OCI-LY7 (cell line): ENCODE measurements around the gene FUZ. TPM values are rescaled to one million over a fixed set of nuclear protein-coding genes. Genes with fewer than 3 reads are reported as not detected.
A peak's percentile ranks its signal among the peaks of the same experiment; 100 is the strongest.

ENCODE experiments used
- BruUV-seq: library from RNA; stranded (reverse); fragments of 400-500 nt; replicated peaks from 2 replicates; lab custom pipeline; 2021; lab: Mats Ljungman, UMichigan
- CTCF ChIA-PET: fragments of 300-600 bp; sonication (Branson Sonifier 250); formaldehyde crosslinking; loops from one replicate; lab custom pipeline; 2022; ENCODE audit warnings: antibody characterized with exemption; ENCODE audit not compliant: unreplicated experiment; lab: Charles Lee
- POLR2A ChIA-PET: fragments of 300-600 bp; sonication (Branson Sonifier 250); formaldehyde crosslinking; loops from one replicate; lab custom pipeline; 2022; ENCODE audit warnings: antibody characterized with exemption; lab: Charles Lee
- DNase-seq: peaks from one replicate; pipeline ENCODE4 v3.0.0-alpha.2; 2015; ENCODE audit warnings: low spot score
- H2AFZ ChIP-seq: fragments of 200-600 bp; sonication (generic), shearing (Covaris generic); 2 replicates; pipeline ENCODE4 v1.6.1; 2014; ENCODE audit warnings: mild to moderate bottlenecking, antibody characterized with exemption, low read length, moderate library complexity
- H3K27ac ChIP-seq: fragments of 200-600 bp; sonication (generic); 2 replicates; pipeline ENCODE4 v1.5.1; 2014; ENCODE audit warnings: mixed run types, low read depth, mild to moderate bottlenecking, moderate library complexity, low read length, inconsistent platforms; ENCODE audit not compliant: poor library complexity, severe bottlenecking
- H3K36me3 ChIP-seq: fragments of 200-600 bp; sonication (generic); 2 replicates; pipeline ENCODE4 v1.6.1; 2014; ENCODE audit warnings: mild to moderate bottlenecking, antibody characterized with exemption, low read length, moderate library complexity, mixed read lengths; ENCODE audit not compliant: insufficient read depth
- H3K4me1 ChIP-seq: fragments of 200-600 bp; sonication (generic); 2 replicates; pipeline ENCODE4 v1.5.1; 2014; ENCODE audit warnings: mild to moderate bottlenecking, low read length; ENCODE audit not compliant: insufficient read depth, poor library complexity, severe bottlenecking
- H3K4me2 ChIP-seq: fragments of 200-600 bp; sonication (generic); 2 replicates; pipeline ENCODE4 v1.6.1; 2014; ENCODE audit warnings: mild to moderate bottlenecking, low read length
- H3K4me3 ChIP-seq: fragments of 200-600 bp; sonication (generic); 2 replicates; pipeline ENCODE4 v1.5.1; 2014; ENCODE audit warnings: mild to moderate bottlenecking, low read depth, low read length; ENCODE audit not compliant: poor library complexity, severe bottlenecking
- H3K79me2 ChIP-seq: fragments of 200-600 bp; sonication (generic); 2 replicates; pipeline ENCODE4 v1.6.1; 2016; ENCODE audit warnings: low read depth, mild to moderate bottlenecking, low read length, moderate library complexity, mixed read lengths; ENCODE audit not compliant: insufficient read depth
- H3K9me2 ChIP-seq: fragments of 200-600 bp; sonication (generic); 2 replicates; pipeline ENCODE4 v1.6.1; 2016; ENCODE audit warnings: mild to moderate bottlenecking, low read length, mixed read lengths; ENCODE audit not compliant: insufficient read depth
- H3K9me3 ChIP-seq: fragments of 200-600 bp; sonication (generic); 2 replicates; pipeline ENCODE4 v1.6.1; 2014; ENCODE audit warnings: mild to moderate bottlenecking, mixed run types, low read length, mixed read lengths
- H4K20me1 ChIP-seq: fragments of 200-600 bp; sonication (generic); 2 replicates; pipeline ENCODE4 v1.6.1; 2014; ENCODE audit warnings: mild to moderate bottlenecking, antibody characterized with exemption, low read length, moderate library complexity, mixed read lengths; ENCODE audit not compliant: insufficient read depth
- CTCF ChIP-seq: fragments of 200-600 bp; sonication (generic); conservative IDR thresholded peaks from 2 replicates; pipeline ENCODE4 v1.5.1; 2014; ENCODE audit warnings: mild to moderate bottlenecking, antibody characterized with exemption, low read length, moderate library complexity, mixed read lengths
- EZH2phosphoT487 ChIP-seq: fragments of 200-600 bp; sonication (generic); IDR thresholded peaks from 2 replicates; pipeline ENCODE4 v1.6.1; 2018; ENCODE audit warnings: low read depth, borderline replicate concordance, mild to moderate bottlenecking, mixed run types, antibody characterized with exemption, low read length, moderate library complexity, mixed read lengths
- intact Hi-C: fragments of 100-400 bp; cut with micrococcal nuclease; formaldehyde crosslinking; loops from one replicate; pipeline ENCODE4 v1.10.0; 2022; ENCODE audit not compliant: unreplicated experiment
- total RNA-seq, 2 experiments: library from RNA; depleted of rRNA in 1 of 2; stranded (reverse); fragments of >200 nt in 1 of 2; shearing (Covaris generic) in 1 of 2; gene quantifications; 2 replicates each; pipeline ENCODE4 v1.2.3, GENCODE V29; 2014 to 2022

The FUZ gene
- total RNA-seq, 2 experiments from 2014 or later = 28.1 to 33.6 TPM

GRCh38 chr19:49761625-49762311 is 51.3 kb downstream of the FUZ start:
- no TSS peak for BruUV-seq
- intact Hi-C loops = loop anchor here (10.0 kb wide), 1 partner anchor 267 kb away; the partner anchor contains the start of gene RPS11
- no peaks in the 10 kb centered on the region for H3K79me2 ChIP-seq
- ChIA-PET CTCF (no interaction called here), POLR2A (no interaction called here)
- H4K20me1 ChIP-seq = no peaks in the 10 kb centered on the region
- TF ChIP-seq CTCF = peak; percentile 54
- no peak for TF ChIP-seq EZH2phosphoT487
- H2AFZ ChIP-seq = peak overlapping the region; percentile 39; the same call in 1 of the 2 replicates
- no peak overlapping the region for H3K4me3 ChIP-seq
- DNase-seq = peak; percentile 34
- H3K36me3 ChIP-seq = no peaks in the 10 kb centered on the region
- H3K4me2 ChIP-seq = no peak overlapping the region
- no peak overlapping the region for H3K27ac ChIP-seq
- H3K4me1 ChIP-seq = peaks cover 8% of the 10 kb centered on the region
- H3K9me3 ChIP-seq = no peaks in the 10 kb centered on the region
- no peaks in the 10 kb centered on the region for H3K9me2 ChIP-seq

DNA sequence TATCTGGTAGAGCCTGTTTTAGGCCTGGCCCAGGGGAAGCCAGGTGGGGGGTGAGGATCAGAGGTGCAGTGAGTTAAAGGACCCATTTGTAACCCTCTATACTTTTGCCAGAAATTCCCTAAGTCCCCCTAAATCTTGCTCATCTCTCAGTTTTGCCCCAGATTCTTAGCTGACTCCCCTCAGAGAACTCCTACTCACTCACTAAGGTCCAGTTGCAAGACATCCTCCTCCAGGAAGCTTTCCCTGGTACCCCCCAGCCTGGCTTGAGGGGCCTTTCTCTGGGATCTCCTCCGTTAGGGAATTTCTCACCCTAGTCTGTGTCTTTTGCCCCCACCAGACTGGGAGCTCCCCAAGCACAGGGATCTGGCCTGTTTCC is 51.9 kb downstream of the FUZ start:
- TF ChIP-seq EZH2phosphoT487 = no peak
- TF ChIP-seq CTCF = no peak
- Histone ChIP-seq H3K4me2 (no peak overlapping the region), H3K9me3 (0 out of 2 replicates have a peak, but pooled peaks cover 4% of the 10 kb centered on the region), H3K4me3 (no peak overlapping the region), H3K27ac (no peak overlapping the region), H3K36me3 (no peaks in the 10 kb centered on the region), H3K9me2 (no peaks in the 10 kb centered on the region), H4K20me1 (no peaks in the 10 kb centered on the region), H2AFZ (peak overlapping the region; percentile 39; the same call in 1 of the 2 replicates), H3K79me2 (no peaks in the 10 kb centered on the region), H3K4me1 (peaks cover 8% of the 10 kb centered on the region)
- POLR2A ChIA-PET = no interaction called here
- no TSS peak for BruUV-seq
- intact Hi-C loops = loop anchor here (10.0 kb wide), 1 partner anchor 266 kb away; the partner anchor contains the start of gene RPS11
- CTCF ChIA-PET = no interaction called here
- no peak for DNase-seq

- H3K9me3 ChIP-seq = peaks cover 15% of the 10 kb centered on the region; the same call in 1 of the 2 replicates
- no peaks in the 10 kb centered on the region for H3K36me3 ChIP-seq
- intact Hi-C loops = no loop called here
- ChIA-PET POLR2A (no interaction called here), CTCF (interaction anchor here (0.6 kb wide), 1 partner anchor 77 kb away, joined by 3 read pairs; no protein-coding TSS in a partner anchor)
- DNase-seq = no peak
- no peaks in the 10 kb centered on the region for H4K20me1 ChIP-seq
- TF ChIP-seq EZH2phosphoT487 (no peak), CTCF (no peak)
- no peak overlapping the region for H3K4me3 ChIP-seq
- H3K9me2 ChIP-seq = no peaks in the 10 kb centered on the region
- no peaks in the 10 kb centered on the region for H3K4me1 ChIP-seq
- BruUV-seq = no TSS peak
- H3K27ac ChIP-seq = no peak overlapping the region
- no peak overlapping the region for H3K4me2 ChIP-seq
- H2AFZ ChIP-seq = no peak overlapping the region
- no peaks in the 10 kb centered on the region for H3K79me2 ChIP-seq
Observed at GRCh38 chr19:49758292-49758691, 54.8 kb downstream of the FUZ start.
